ENCODE measurements around the gene KRT81.
"Not testable (repeated sequence)": the region's sequence is repeated elsewhere in the genome, so short reads cannot be mapped to it uniquely, and the experiment has no call there.

Gene KRT81

GRCh38 chr12:52295663-52296062 is 4.3 kb upstream of the KRT81 start:
- no peak for DNase-seq

GRCh38 chr12:52294803-52295202 is 3.5 kb upstream of the KRT81 start:
- DNase-seq = no peak

GRCh38 chr12:52293926-52294325 is 2.6 kb upstream of the KRT81 start:
- DNase-seq = no peak

- DNase-seq = not testable (repeated sequence)
These were observed 725 bp downstream of the KRT81 start for GRCh38 chr12:52290483-52291134.

GRCh38 chr12:52287816-52288805 is 3.2 kb downstream of the KRT81 start:
- DNase-seq = not testable (repeated sequence)

GRCh38 chr12:52286857-52287785 is 4.2 kb downstream of the KRT81 start:
- not testable (repeated sequence) for DNase-seq

GRCh38 chr12:52285851-52286530 is 5.3 kb downstream of the KRT81 start:
- no peak for DNase-seq

GRCh38 chr12:52285172-52285745 is 6.1 kb downstream of the KRT81 start:
- no peak for DNase-seq

- no peak for DNase-seq
These were observed 6.7 kb downstream of the KRT81 start for GRCh38 chr12:52284562-52285171.

- no peak for DNase-seq
These were observed 10.4 kb downstream of the KRT81 start for GRCh38 chr12:52280796-52281560.

- no peak for DNase-seq
These were observed 11.0 kb downstream of the KRT81 start for GRCh38 chr12:52280319-52280795.

GRCh38 chr12:52279422-52280318 is 11.7 kb downstream of the KRT81 start:
- DNase-seq = no peak

- no peak for DNase-seq
These were observed 12.5 kb downstream of the KRT81 start for GRCh38 chr12:52278575-52279421.

GRCh38 chr12:52277486-52278245 is 13.7 kb downstream of the KRT81 start:
- no peak for DNase-seq

- no peak for DNase-seq
These were observed 15.6 kb downstream of the KRT81 start for GRCh38 chr12:52275686-52276085.

GRCh38 chr12:52274521-52275120 is 16.7 kb downstream of the KRT81 start, which contains the start of gene KRT86:
Gene KRT86, plus strand, starts transcription at chr12:52274645. Its CDS starts 27,272 bp downstream, at chr12:52301917.
- no peak for DNase-seq

- DNase-seq = no peak
These were observed 20.2 kb downstream of the KRT81 start for GRCh38 chr12:52271158-52271557.

Data from DMS79 treated with DMSO at 0.1 percent for 48 hours (cell line).